Measurements from ENCODE around the gene C2CD4C.

C2CD4C gene

GRCh38 chr19:369876-370275 is 39.1 kb downstream of the C2CD4C start:
- Histone ChIP-seq H3K9me3 (ENCODE audit: control insufficient read depth, low read length) (no peaks in the 10 kb centered on the region), H3K4me3 (ENCODE audit: extremely low read depth, insufficient read depth, low read length, poor library complexity, severe bottlenecking) (no peak overlapping the region), H3K36me3 (ENCODE audit: control insufficient read depth, insufficient read depth, low read length) (no peaks in the 10 kb centered on the region), H3K4me1 (ENCODE audit: control insufficient read depth, insufficient read depth, low read length, poor library complexity, severe bottlenecking) (no peaks in the 10 kb centered on the region), H3K27ac (ENCODE audit: low read depth, low read length, severe bottlenecking) (no peak overlapping the region)
- WGBS, 2 experiments (ENCODE audit: insufficient coverage in 2 of 2): 93 to 95% methylated on average over 13 to 14 of the region's 14 CpGs

- Histone ChIP-seq H3K4me1 (ENCODE audit: control insufficient read depth, insufficient read depth, low read length, poor library complexity, severe bottlenecking) (no peaks in the 10 kb centered on the region), H3K36me3 (ENCODE audit: control insufficient read depth, insufficient read depth, low read length) (no peaks in the 10 kb centered on the region), H3K4me3 (ENCODE audit: extremely low read depth, insufficient read depth, low read length, poor library complexity, severe bottlenecking) (no peak overlapping the region), H3K27ac (ENCODE audit: low read depth, low read length, severe bottlenecking) (no peak overlapping the region), H3K9me3 (ENCODE audit: control insufficient read depth, low read length) (no peaks in the 10 kb centered on the region)
- WGBS, 2 experiments (ENCODE audit: insufficient coverage in 2 of 2): 85 to 92% methylated on average over 8 to 12 of the region's 13 CpGs
Measured at GRCh38 chr19:369256-369655, 39.7 kb downstream of the C2CD4C start.

DNA sequence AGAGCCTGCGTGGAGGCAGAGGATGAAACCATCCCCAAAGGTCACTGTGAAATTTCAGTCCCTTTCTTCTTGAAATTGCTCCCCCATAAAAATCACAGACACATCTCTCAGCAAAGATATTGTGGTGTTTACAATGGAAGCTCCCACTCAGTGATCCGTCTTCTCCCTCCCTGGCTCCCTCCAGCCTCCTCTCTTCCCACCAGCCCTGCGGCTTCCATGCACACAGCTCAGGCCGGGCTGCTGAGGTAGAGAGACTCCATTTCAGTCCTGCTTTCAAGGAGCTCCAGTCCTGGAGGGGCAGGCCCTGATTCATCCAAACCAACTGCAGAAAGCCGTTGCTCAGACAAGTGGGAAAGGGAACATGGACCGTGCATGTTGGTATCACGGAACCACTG is 40.3 kb downstream of the C2CD4C start:
- no peaks in the 10 kb centered on the region for H3K4me1 ChIP-seq (ENCODE audit: control insufficient read depth, insufficient read depth, low read length, poor library complexity, severe bottlenecking)
- no peaks in the 10 kb centered on the region for H3K9me3 ChIP-seq (ENCODE audit: control insufficient read depth, low read length)
- H3K27ac ChIP-seq (ENCODE audit: low read depth, low read length, severe bottlenecking): no peak overlapping the region
- WGBS, 2 experiments (ENCODE audit: insufficient coverage in 2 of 2): 94 to 96% methylated on average over 7 of the region's 7 CpGs
- no peak overlapping the region for H3K4me3 ChIP-seq (ENCODE audit: extremely low read depth, insufficient read depth, low read length, poor library complexity, severe bottlenecking)
- no peaks in the 10 kb centered on the region for H3K36me3 ChIP-seq (ENCODE audit: control insufficient read depth, insufficient read depth, low read length)

DNA sequence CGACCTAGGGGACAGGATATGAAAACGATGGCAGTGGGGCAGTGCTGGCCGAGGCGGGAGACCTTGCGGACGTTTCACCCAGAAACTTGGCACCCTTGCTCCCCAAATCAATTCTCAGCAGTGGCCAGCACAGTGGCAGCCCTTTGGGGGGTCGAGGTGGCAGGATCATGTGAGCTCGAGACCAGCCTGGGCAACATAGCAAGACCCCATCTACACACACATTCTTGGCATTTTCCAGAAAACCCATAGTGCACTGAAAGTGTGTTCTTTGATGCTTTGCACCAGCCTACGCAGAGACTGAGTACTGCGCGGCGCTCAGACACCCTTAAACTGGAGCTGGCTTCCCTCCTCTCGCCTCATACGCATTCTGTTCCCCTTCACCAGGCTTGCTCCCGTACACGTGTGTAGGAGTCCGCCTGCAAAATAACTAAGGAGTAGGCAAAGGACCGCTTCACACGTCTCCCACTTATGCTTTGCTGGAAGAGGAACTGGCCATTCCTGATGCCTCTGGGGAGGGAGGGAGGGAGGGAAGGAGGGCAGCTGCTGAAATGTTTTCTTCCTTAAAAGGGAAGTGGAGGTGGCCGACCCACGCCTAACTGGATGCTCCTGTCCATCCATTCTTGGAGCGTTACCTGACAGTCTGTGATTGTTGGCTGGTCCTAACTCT is 40.9 kb downstream of the C2CD4C start:
- Histone ChIP-seq H3K36me3 (ENCODE audit: control insufficient read depth, insufficient read depth, low read length) (no peaks in the 10 kb centered on the region), H3K27ac (ENCODE audit: low read depth, low read length, severe bottlenecking) (no peak overlapping the region), H3K4me1 (ENCODE audit: control insufficient read depth, insufficient read depth, low read length, poor library complexity, severe bottlenecking) (no peaks in the 10 kb centered on the region), H3K9me3 (ENCODE audit: control insufficient read depth, low read length) (no peaks in the 10 kb centered on the region), H3K4me3 (ENCODE audit: extremely low read depth, insufficient read depth, low read length, poor library complexity, severe bottlenecking) (no peak overlapping the region)
- WGBS, 2 experiments (ENCODE audit: insufficient coverage in 2 of 2): 85 to 94% methylated on average over 16 to 18 of the region's 22 CpGs

GRCh38 chr19:367561-367960 is 41.4 kb downstream of the C2CD4C start:
- no peaks in the 10 kb centered on the region for H3K9me3 ChIP-seq (ENCODE audit: control insufficient read depth, low read length)
- H3K4me3 ChIP-seq (ENCODE audit: extremely low read depth, insufficient read depth, low read length, poor library complexity, severe bottlenecking): no peak overlapping the region
- H3K4me1 ChIP-seq (ENCODE audit: control insufficient read depth, insufficient read depth, low read length, poor library complexity, severe bottlenecking): no peaks in the 10 kb centered on the region
- H3K36me3 ChIP-seq (ENCODE audit: control insufficient read depth, insufficient read depth, low read length): no peaks in the 10 kb centered on the region
- WGBS, 2 experiments (ENCODE audit: insufficient coverage in 2 of 2): 92 to 93% methylated on average over 7 to 8 of the region's 14 CpGs
- H3K27ac ChIP-seq (ENCODE audit: low read depth, low read length, severe bottlenecking): no peak overlapping the region

- no peaks in the 10 kb centered on the region for H3K36me3 ChIP-seq (ENCODE audit: control insufficient read depth, insufficient read depth, low read length)
- H3K4me1 ChIP-seq (ENCODE audit: control insufficient read depth, insufficient read depth, low read length, poor library complexity, severe bottlenecking): no peaks in the 10 kb centered on the region
- no peak overlapping the region for H3K27ac ChIP-seq (ENCODE audit: low read depth, low read length, severe bottlenecking)
- no peaks in the 10 kb centered on the region for H3K9me3 ChIP-seq (ENCODE audit: control insufficient read depth, low read length)
- WGBS, 2 experiments (ENCODE audit: insufficient coverage in 2 of 2): 92 to 93% methylated on average over 8 of the region's 8 CpGs
- no peak overlapping the region for H3K4me3 ChIP-seq (ENCODE audit: extremely low read depth, insufficient read depth, low read length, poor library complexity, severe bottlenecking)
Measured at GRCh38 chr19:366951-367350, 42.0 kb downstream of the C2CD4C start.

DNA sequence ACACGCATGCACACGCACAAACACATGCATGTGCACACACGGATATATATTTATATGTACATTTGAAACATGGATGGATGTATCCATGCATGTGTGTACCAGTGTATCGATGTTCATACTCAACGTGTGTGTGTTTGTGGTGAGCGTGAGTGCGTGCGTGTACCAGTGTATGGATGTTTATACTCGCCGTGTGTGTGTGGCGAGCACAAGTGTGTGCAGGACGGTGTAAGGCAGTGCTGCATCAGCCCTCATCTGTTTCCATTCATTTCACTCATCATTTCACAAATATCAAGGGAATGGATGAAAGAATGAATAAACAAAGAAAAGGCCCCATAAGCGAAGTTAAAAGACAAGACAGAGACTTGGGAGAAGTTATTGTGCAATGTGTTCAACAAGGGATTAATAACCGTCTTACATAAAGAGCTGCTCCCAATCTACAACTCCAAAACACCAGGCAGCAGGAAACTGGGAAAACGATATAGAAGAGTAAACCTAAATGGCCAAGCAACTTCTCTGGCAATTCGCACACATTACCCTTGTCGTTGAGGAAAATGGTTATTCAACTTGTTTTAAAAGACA is 42.7 kb downstream of the C2CD4C start:
- no peaks in the 10 kb centered on the region for H3K36me3 ChIP-seq (ENCODE audit: control insufficient read depth, insufficient read depth, low read length)
- no peaks in the 10 kb centered on the region for H3K4me1 ChIP-seq (ENCODE audit: control insufficient read depth, insufficient read depth, low read length, poor library complexity, severe bottlenecking)
- no peak overlapping the region for H3K4me3 ChIP-seq (ENCODE audit: extremely low read depth, insufficient read depth, low read length, poor library complexity, severe bottlenecking)
- WGBS, 2 experiments (ENCODE audit: insufficient coverage in 2 of 2): 91 to 94% methylated on average over 8 to 12 of the region's 17 CpGs
- H3K27ac ChIP-seq (ENCODE audit: low read depth, low read length, severe bottlenecking): no peak overlapping the region
- H3K9me3 ChIP-seq (ENCODE audit: control insufficient read depth, low read length): no peaks in the 10 kb centered on the region

DNA sequence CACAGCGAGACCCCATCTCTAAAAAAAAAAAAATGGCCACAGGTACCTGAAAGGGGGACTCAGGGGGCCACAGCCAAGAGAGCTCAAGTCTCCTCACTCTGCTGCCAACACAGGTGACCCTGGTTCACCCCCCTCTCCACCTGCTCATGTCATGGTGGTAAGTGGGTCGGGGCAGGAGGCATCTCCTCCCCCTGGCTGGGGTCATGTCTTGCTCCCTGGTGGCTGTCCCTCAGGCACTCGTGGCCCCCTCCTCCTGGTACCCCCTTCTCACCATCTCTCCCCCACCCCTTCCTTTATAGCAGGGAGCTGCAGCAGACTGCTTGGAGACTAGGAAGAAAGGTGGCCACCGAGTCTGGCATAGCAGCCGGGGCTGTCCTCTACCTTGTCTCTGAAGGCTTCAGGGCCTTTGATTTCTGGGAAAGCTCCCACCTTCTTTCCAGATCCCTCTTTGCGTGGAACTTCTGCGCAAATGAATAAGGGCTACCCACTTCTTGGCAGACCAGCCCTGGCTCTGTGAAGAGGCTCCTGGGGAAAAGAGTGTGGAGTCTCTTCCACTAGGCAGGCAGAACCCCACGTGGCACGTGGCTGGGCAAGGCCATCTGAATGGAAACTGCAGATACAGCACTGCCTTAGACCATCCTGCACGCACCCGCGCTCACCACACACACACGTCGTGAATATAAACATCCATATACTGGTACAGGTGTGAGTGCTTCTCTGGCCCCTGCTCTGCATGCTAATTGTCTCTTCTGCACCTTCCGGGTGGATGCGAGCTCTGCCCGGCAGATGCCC is 44.3 kb downstream of the C2CD4C start:
- H3K4me1 ChIP-seq (ENCODE audit: control insufficient read depth, insufficient read depth, low read length, poor library complexity, severe bottlenecking): no peaks in the 10 kb centered on the region
- H3K9me3 ChIP-seq (ENCODE audit: control insufficient read depth, low read length): no peaks in the 10 kb centered on the region
- no peaks in the 10 kb centered on the region for H3K36me3 ChIP-seq (ENCODE audit: control insufficient read depth, insufficient read depth, low read length)
- H3K27ac ChIP-seq (ENCODE audit: low read depth, low read length, severe bottlenecking): no peak overlapping the region
- WGBS, 2 experiments (ENCODE audit: insufficient coverage in 2 of 2): 84 to 86% methylated on average over 13 to 14 of the region's 17 CpGs
- no peak overlapping the region for H3K4me3 ChIP-seq (ENCODE audit: extremely low read depth, insufficient read depth, low read length, poor library complexity, severe bottlenecking)

DNA sequence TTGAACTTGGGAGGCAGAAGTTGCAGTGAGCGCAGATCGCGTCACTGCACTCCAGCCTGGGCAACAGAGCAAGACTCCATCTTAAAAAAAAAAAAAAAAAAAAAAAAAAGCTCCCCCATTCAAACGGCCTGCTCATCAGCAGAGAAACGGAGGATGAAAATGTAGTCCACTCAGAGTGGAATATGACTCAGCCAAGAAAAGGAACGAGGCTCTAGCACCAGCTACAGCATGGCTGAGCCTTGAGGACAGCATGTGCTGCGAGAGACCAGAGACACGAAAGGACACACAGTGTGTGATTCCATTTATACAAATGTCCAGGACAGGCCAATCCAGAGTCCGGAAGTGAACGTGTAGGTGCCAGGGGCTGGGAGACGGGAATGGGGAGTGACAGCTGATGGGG is 46.3 kb downstream of the C2CD4C start:
- Histone ChIP-seq H3K4me3 (ENCODE audit: extremely low read depth, insufficient read depth, low read length, poor library complexity, severe bottlenecking) (no peak overlapping the region), H3K4me1 (ENCODE audit: control insufficient read depth, insufficient read depth, low read length, poor library complexity, severe bottlenecking) (no peaks in the 10 kb centered on the region), H3K36me3 (ENCODE audit: control insufficient read depth, insufficient read depth, low read length) (no peaks in the 10 kb centered on the region), H3K27ac (ENCODE audit: low read depth, low read length, severe bottlenecking) (no peak overlapping the region), H3K9me3 (ENCODE audit: control insufficient read depth, low read length) (no peaks in the 10 kb centered on the region)
- 83 to 91% methylated on average over 4 to 7 of the region's 11 CpGs for WGBS, 2 experiments (ENCODE audit: insufficient coverage in 2 of 2)

GRCh38 chr19:362154-362553 is 46.8 kb downstream of the C2CD4C start:
- H3K4me1 ChIP-seq (ENCODE audit: control insufficient read depth, insufficient read depth, low read length, poor library complexity, severe bottlenecking): no peaks in the 10 kb centered on the region
- no peak overlapping the region for H3K4me3 ChIP-seq (ENCODE audit: extremely low read depth, insufficient read depth, low read length, poor library complexity, severe bottlenecking)
- 96 to 97% methylated on average over 9 to 10 of the region's 11 CpGs for WGBS, 2 experiments (ENCODE audit: insufficient coverage in 2 of 2)
- no peak overlapping the region for H3K27ac ChIP-seq (ENCODE audit: low read depth, low read length, severe bottlenecking)
- no peaks in the 10 kb centered on the region for H3K9me3 ChIP-seq (ENCODE audit: control insufficient read depth, low read length)
- H3K36me3 ChIP-seq (ENCODE audit: control insufficient read depth, insufficient read depth, low read length): no peaks in the 10 kb centered on the region

DNA sequence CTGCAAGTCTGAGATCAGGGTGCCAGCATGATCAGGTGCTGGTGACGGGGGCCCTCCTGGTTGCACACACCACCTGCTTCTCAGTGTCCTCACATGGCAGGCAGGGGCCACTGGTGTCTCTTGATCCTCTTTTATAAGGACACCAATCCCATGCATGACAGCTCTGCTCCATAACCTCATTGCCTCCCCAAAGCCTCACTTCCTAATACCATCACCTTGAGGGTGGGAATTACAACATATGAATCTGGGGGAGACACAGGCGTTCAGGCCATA is 49.4 kb downstream of the C2CD4C start:
- 86 to 87% methylated on average over 2 of the region's 2 CpGs for whole genome bisulfite sequencing, 2 experiments (ENCODE audit: insufficient coverage in 2 of 2)
- Histone ChIP-seq H3K36me3 (ENCODE audit: control insufficient read depth, insufficient read depth, low read length) (no peaks in the 10 kb centered on the region), H3K9me3 (ENCODE audit: control insufficient read depth, low read length) (no peaks in the 10 kb centered on the region), H3K4me3 (ENCODE audit: extremely low read depth, insufficient read depth, low read length, poor library complexity, severe bottlenecking) (no peak overlapping the region), H3K4me1 (ENCODE audit: control insufficient read depth, insufficient read depth, low read length, poor library complexity, severe bottlenecking) (no peaks in the 10 kb centered on the region), H3K27ac (ENCODE audit: low read depth, low read length, severe bottlenecking) (no peak overlapping the region)

All from mesodermal cell (in vitro differentiated cells).